Stimulated activated CD8-positive, alpha-beta memory T cell treated with anti-CD3 and anti-CD28 coated beads, Interleukin-2, amount 100 ng/mL, for 48 hours (primary cell): Measurements from ENCODE around the gene DPF1.

ENCODE experiments used
- DNase-seq, 2 donors: peaks; one replicate each; pipeline ENCODE4 v3.0.0-alpha.2; 2020; ENCODE audit warnings: low read depth in 2 of 2

The DPF1 gene

DNA sequence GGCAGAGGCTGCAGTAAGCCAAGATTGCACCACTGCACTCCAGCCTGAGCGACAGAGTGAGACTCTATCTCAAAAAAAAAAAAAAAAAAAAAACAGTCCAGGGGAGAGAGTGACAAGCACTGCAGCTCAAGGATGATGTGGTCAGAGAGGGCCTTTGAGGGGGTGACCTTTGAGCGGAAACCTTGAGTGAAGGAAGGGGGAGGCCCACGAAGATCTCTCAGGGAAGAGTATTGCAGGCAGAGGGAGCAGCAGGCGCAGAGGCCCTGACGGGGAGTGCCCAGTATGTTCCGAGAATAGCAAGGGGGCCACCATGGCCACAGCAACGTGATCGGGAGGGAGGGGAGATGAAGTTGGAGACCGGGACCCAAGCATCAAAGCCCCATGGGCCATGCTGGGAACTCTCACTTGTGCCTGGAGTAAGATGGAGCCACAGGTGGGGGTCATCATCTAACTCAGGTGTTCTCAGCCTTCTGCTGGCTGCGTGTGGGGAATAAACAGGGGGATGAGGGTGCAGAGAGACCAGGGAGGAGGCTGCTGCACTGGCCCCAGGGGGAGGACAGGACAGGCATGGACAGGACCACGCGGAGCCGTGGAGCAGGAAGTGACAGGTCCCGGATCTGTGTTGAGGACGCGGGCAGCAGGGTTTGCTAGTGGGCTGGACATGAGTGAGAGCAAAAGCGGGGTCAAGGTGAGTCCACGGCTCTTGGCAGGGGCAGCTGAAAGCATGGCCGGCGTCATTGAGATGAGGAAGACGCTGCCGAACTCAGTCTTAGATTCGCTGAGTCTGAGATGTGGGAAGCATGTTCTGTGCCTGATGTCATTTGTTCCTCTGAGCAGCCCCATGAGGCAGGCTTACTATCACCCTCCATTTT lies 60.4 kb downstream of the DPF1 start:
- DNase-seq = no peak

DNA sequence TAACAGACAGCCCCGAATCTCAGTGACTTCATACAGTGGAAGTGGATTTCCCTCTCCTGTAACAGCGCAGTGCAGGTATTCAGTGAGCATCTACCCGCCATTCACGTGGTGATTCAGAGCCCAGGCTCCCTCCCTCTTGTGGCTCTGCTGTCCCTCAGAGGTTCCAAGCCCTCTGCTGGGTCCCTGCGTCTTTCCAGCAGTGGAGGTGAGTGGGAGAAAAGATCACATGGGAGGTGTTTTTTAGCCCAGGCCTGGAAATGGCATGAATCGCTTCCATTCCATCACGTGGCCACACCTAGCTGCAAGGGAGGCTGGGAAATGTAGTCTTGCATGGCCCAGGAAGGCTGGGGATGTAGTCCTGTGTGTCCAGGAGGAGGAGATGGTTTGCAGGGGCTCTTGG lies 61.4 kb downstream of the DPF1 start:
- no peak for DNase-seq

DNA sequence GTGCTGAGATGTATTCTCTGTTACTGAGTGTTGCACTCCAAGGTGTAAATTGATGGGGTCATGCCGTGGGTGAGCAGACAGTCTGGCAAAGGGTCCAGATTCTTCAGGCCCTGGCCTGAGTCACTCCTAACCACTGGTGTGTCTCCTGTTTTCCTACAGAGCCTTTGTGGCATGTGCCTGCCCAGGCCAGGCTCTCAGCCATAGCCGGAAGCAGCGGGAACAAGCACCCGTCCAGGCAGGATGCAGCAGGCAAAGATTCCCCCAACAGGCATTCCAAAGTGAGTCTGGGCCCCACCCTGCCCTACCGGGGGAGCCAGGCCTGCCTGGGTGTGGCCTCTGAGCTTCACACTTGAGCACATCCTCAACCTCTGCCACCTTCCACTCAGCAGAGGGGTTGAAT lies 61.9 kb downstream of the DPF1 start:
- no peak for DNase-seq
